GM12892 (cell line): ENCODE measurements around the gene DLL3.

Experiments used
- POLR2A ChIP-seq: IDR thresholded peaks from 2 replicates; pipeline ENCODE4 v1.6.1; 2011; ENCODE audit warnings: low read depth, low read length, control low read depth
- POLR2AphosphoS5 ChIP-seq: IDR thresholded peaks from 2 replicates; pipeline ENCODE4 v1.6.1; 2011; ENCODE audit warnings: low read depth, low read length, control low read depth
- TAF1 ChIP-seq: IDR thresholded peaks from 2 replicates; pipeline ENCODE4 v1.6.1; 2011; ENCODE audit warnings: low read depth, mild to moderate bottlenecking, control low read depth, low read length, borderline replicate concordance

DNA sequence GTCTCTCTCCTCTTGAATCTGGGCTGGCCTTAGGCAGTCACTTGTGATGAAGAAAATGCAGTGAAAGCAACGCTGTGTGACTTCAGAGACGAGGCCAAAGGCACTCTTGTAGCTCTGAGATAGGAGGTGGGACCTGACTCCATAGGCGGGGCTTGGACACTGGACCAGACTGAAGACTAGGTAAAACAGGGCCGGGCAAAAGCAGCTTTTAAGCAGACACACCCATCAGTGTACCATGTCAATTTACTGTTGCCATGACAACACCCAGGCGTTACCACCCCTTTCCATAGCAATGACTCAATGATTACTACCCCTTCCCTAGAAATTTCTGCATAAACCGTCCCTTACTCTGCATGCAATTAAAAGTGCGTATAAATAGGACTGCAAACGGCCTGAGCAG lies 47.9 kb downstream of the DLL3 start:
- no peak for TF ChIP-seq POLR2AphosphoS5
- no peak for TF ChIP-seq TAF1
- TF ChIP-seq POLR2A, result no peak
